Type B pancreatic cell (in vitro differentiated cells): Measurements from ENCODE around the gene BNIP2. TPM values are rescaled to one million over a fixed set of nuclear protein-coding genes. Genes with fewer than 3 reads are reported as not detected.
"Not testable (repeated sequence)": the region's sequence is repeated elsewhere in the genome, so short reads cannot be mapped to it uniquely, and the experiment has no call there.

Source experiments
- DNase-seq: peaks from one replicate; pipeline ENCODE4 v3.0.0; 2021; ENCODE audit warnings: mixed read lengths; ENCODE audit not compliant: unreplicated experiment; ENCODE audit errors: extremely low spot score
- H3K27ac Mint-ChIP-seq: 2 replicates; pipeline ENCODE4 v1.8.0; 2021; ENCODE audit warnings: mild to moderate bottlenecking, mixed read lengths
- H3K27me3 Mint-ChIP-seq: 2 replicates; pipeline ENCODE4 v1.8.0; 2021; ENCODE audit warnings: mixed read lengths
- H3K36me3 Mint-ChIP-seq: 2 replicates; pipeline ENCODE4 v1.8.0; 2021; ENCODE audit warnings: mixed read lengths
- H3K4me1 Mint-ChIP-seq: one replicate; pipeline ENCODE4 v1.8.0; 2021; ENCODE audit warnings: mixed read lengths; ENCODE audit not compliant: unreplicated experiment
- H3K4me3 Mint-ChIP-seq: 2 replicates; pipeline ENCODE4 v1.8.0; 2021; ENCODE audit warnings: mild to moderate bottlenecking, mixed read lengths
- H3K9me3 Mint-ChIP-seq: 2 replicates; pipeline ENCODE4 v1.8.0; 2021; ENCODE audit warnings: mixed read lengths
- CTCF ChIP-seq: fragments of 200-600 bp; sonication (generic); conservative IDR thresholded peaks from 2 replicates; pipeline ENCODE4 v1.5.0; 2021; ENCODE audit warnings: antibody characterized with exemption, mild to moderate bottlenecking
- total RNA-seq: library from RNA; stranded (reverse); gene quantifications from 2 replicates; pipeline ENCODE4 v1.2.1, GENCODE V29; 2021; ENCODE audit warnings: low replicate concordance

BNIP2 gene
- total RNA-seq, 1 donor from 2014 or later, result 37.6 TPM

- no peaks in the 10 kb centered on the region for H3K9me3 Mint-ChIP-seq
- no peaks in the 10 kb centered on the region for H3K4me1 Mint-ChIP-seq
- TF ChIP-seq CTCF, result no peak
Measured at GRCh38 chr15:59707619-59708018, 18.5 kb upstream of the BNIP2 start.

GRCh38 chr15:59703979-59704796 is 15.1 kb upstream of the BNIP2 start:
- H3K4me1 Mint-ChIP-seq, result no peaks in the 10 kb centered on the region
- no peak overlapping the region for H3K27ac Mint-ChIP-seq
- TF ChIP-seq CTCF, result no peak
- no peaks in the 10 kb centered on the region for H3K36me3 Mint-ChIP-seq
- no peak overlapping the region for H3K4me3 Mint-ChIP-seq
- peaks cover 6% of the 10 kb centered on the region for H3K27me3 Mint-ChIP-seq
- H3K9me3 Mint-ChIP-seq, result no peaks in the 10 kb centered on the region
- DNase-seq, result no peak

More at GRCh38 chr15:59707619-59708018, 18.5 kb upstream of the BNIP2 start:
- Mint-ChIP-seq H3K27ac (no peak overlapping the region), H3K27me3 (peaks cover 7% of the 10 kb centered on the region), H3K4me3 (no peak overlapping the region), H3K36me3 (no peaks in the 10 kb centered on the region)
- no peak for DNase-seq

- Mint-ChIP-seq H3K27ac (no peak overlapping the region), H3K4me3 (no peak overlapping the region), H3K36me3 (no peaks in the 10 kb centered on the region), H3K27me3 (peaks cover 6% of the 10 kb centered on the region), H3K9me3 (no peaks in the 10 kb centered on the region), H3K4me1 (no peaks in the 10 kb centered on the region)
- DNase-seq, result no peak
- no peak for TF ChIP-seq CTCF
Measured at GRCh38 chr15:59702351-59702750, 13.2 kb upstream of the BNIP2 start.

- peaks cover 6% of the 10 kb centered on the region for H3K27me3 Mint-ChIP-seq
- H3K36me3 Mint-ChIP-seq, result no peaks in the 10 kb centered on the region
- H3K27ac Mint-ChIP-seq, result no peak overlapping the region
- DNase-seq, result no peak
- H3K4me3 Mint-ChIP-seq, result no peak overlapping the region
- no peak for TF ChIP-seq CTCF
- no peaks in the 10 kb centered on the region for H3K9me3 Mint-ChIP-seq
- no peaks in the 10 kb centered on the region for H3K4me1 Mint-ChIP-seq
Measured at GRCh38 chr15:59701880-59702279, 12.8 kb upstream of the BNIP2 start.

- peaks cover 6% of the 10 kb centered on the region for H3K27me3 Mint-ChIP-seq
- no peaks in the 10 kb centered on the region for H3K9me3 Mint-ChIP-seq
- no peak for DNase-seq
- no peak overlapping the region for H3K27ac Mint-ChIP-seq
- no peaks in the 10 kb centered on the region for H3K4me1 Mint-ChIP-seq
- no peak for TF ChIP-seq CTCF
- H3K36me3 Mint-ChIP-seq, result no peaks in the 10 kb centered on the region
- H3K4me3 Mint-ChIP-seq, result no peak overlapping the region
Measured at GRCh38 chr15:59699810-59700431, 10.8 kb upstream of the BNIP2 start.

- not testable (repeated sequence) for H3K9me3 Mint-ChIP-seq, H3K4me3 Mint-ChIP-seq, H3K4me1 Mint-ChIP-seq, H3K36me3 Mint-ChIP-seq, H3K27ac Mint-ChIP-seq, DNase-seq, H3K27me3 Mint-ChIP-seq
Measured at GRCh38 chr15:59698065-59698464, 8.9 kb upstream of the BNIP2 start.
